Lower leg skin (tissue), 3 donors: Measurements from ENCODE around the gene SLIT3.

Experiments
- CTCF ChIP-seq, 3 donors: fragments of 450-650 bp; IDR thresholded peaks; one replicate each; pipeline ENCODE4 v1.5.1; 2016; ENCODE audit warnings: antibody characterized with exemption in 3 of 3, mild to moderate bottlenecking in 3 of 3, moderate library complexity in 2 of 3
- POLR2A ChIP-seq, 2 donors: fragments of 450-650 bp; IDR thresholded peaks; one replicate each; pipeline ENCODE4 v1.6.1; 2016 to 2017; ENCODE audit warnings: antibody characterized with exemption in 2 of 2, mild to moderate bottlenecking in 1 of 2, moderate library complexity in 1 of 2

GRCh38 chr5:168695301-168695835 lies 605.6 kb downstream of the SLIT3 start:
- TF ChIP-seq CTCF (IDR thresholded peaks at IDR 0.05) = no peak
- no peak for TF ChIP-seq POLR2A (IDR thresholded peaks at IDR 0.05)
